ENCODE data around the gene FGD4. TPM values are rescaled to one million over a fixed set of nuclear protein-coding genes. Genes with fewer than 3 reads are reported as not detected.

FGD4 gene
- total RNA-seq, 1 experiment from 2014 or later: 30.5 TPM

DNA sequence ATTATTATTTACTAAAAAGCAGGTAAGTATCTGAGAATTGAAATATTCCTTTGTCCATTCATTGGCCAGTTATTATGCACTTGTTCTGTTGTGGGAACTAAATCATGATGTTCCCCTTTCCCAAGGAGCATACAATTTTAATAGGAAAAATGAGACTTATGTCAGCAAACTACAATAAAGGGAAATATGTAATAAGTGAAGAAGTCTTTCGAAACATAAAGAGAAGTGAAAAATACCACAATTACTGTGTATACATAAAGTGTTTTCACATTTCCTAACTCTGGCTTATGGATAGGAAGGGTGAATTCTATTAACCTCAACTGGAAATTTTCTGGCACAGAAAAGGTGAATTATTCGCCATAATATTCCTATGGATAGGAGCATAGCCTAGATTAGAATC, 201.3 kb downstream of the FGD4 start:
- in situ Hi-C loops (cut with HindIII; ENCODE audit: low pct_unique_long_range_greater_than_20kb, low sequenced_read_pairs): no loop called here
- no peak for DNase-seq (ENCODE audit: low read depth, low spot score)

- in situ Hi-C loops (cut with HindIII; ENCODE audit: low pct_unique_long_range_greater_than_20kb, low sequenced_read_pairs): no loop called here
- DNase-seq (ENCODE audit: low read depth, low spot score): peak; percentile 81
Observed at GRCh38 chr12:32603071-32603470, 203.7 kb downstream of the FGD4 start.

- in situ Hi-C loops (cut with HindIII; ENCODE audit: low pct_unique_long_range_greater_than_20kb, low sequenced_read_pairs): no loop called here
Observed at GRCh38 chr12:32603858-32604257, 204.5 kb downstream of the FGD4 start.

GRCh38 chr12:32604565-32604964, 205.2 kb downstream of the FGD4 start:
- in situ Hi-C loops (cut with HindIII; ENCODE audit: low pct_unique_long_range_greater_than_20kb, low sequenced_read_pairs): no loop called here
- DNase-seq (ENCODE audit: low read depth, low spot score): no peak

More at GRCh38 chr12:32603858-32604257, 204.5 kb downstream of the FGD4 start:
- DNase-seq (ENCODE audit: low read depth, low spot score): peak; percentile 89

DNA sequence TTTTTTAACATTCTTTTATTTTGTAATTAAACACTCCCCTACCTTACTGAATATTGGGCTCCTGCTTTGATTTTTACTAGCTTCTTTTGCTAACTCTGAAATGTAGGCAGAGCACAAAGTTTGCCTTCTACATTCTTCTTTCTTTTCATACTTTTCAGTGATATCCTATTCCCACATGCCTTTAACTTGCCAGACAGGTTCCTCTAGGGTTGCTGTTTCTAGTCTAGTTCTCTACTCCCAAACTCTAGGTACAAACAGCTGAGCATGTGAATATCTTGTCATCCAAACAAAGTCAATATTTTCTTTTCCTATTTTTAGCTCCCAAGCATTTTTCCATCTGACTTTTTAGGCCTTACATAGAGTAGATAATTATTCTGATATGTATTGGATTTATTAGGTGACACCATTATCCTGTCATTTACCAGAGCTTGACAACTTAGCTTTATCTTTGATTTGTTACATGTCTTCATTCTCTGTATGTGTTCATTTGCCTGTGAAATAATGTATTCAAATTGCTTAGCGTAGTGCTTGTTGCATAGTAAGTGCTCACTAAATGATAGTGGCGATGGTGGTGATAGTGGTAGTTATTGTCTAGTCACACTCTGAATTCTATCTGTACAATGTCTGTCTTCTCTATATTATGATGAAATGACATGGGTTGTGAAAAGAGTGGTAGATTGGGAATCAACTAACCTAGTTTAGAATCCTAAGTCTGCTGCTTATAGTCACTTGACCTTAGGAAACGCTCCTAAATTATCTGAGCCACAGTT, 206.2 kb downstream of the FGD4 start:
- DNase-seq (ENCODE audit: low read depth, low spot score): no peak
- in situ Hi-C loops (cut with HindIII; ENCODE audit: low pct_unique_long_range_greater_than_20kb, low sequenced_read_pairs): no loop called here

- in situ Hi-C loops (cut with HindIII; ENCODE audit: low pct_unique_long_range_greater_than_20kb, low sequenced_read_pairs): no loop called here
- no peak for DNase-seq (ENCODE audit: low read depth, low spot score)
Observed at GRCh38 chr12:32606443-32606842, 207.1 kb downstream of the FGD4 start.

DNA sequence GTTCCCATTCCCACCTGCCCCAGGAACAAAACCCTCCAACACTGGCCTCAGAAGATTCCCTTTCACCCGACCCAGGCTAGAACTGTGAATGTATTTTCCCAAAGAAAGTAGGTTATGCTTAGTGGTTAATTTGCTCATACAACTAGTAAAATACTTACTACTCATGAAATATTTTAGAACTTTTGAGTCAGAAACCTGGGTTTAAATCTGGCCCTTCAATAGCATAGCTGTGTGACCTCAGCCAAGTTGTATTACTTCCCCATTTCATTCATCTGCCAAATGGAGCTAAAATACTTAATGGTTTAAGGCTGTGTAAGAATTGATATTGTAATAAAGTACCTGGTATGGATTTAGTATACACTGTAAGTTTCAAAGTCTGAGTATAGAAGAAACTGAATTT, 210.6 kb downstream of the FGD4 start:
- in situ Hi-C loops (cut with HindIII; ENCODE audit: low pct_unique_long_range_greater_than_20kb, low sequenced_read_pairs): no loop called here

DNA sequence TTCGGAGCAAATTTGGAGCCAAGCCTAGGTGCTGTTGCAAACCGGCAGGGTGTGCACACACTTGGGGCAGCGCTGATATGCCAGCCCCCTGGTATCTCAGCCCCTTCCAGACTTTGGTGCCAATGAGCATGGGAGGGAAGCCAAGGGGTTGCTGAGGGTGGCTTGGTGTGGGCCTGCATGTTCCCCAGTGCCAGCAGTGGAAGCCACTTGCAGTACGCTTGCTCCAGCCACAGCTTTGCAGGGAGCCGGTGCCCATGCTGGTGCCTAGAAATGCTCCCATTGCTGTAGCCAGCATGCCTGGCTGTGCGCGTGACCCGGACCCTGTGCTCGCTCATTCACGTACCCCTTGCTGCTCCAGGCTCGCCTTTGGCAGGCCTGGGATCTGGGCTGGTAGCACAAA, 212.6 kb downstream of the FGD4 start:
- in situ Hi-C loops (cut with HindIII; ENCODE audit: low pct_unique_long_range_greater_than_20kb, low sequenced_read_pairs): no loop called here
- DNase-seq (ENCODE audit: low read depth, low spot score): no peak

More for the DNA sequence above, 210.6 kb downstream of the FGD4 start:
- no peak for DNase-seq (ENCODE audit: low read depth, low spot score)

DNA sequence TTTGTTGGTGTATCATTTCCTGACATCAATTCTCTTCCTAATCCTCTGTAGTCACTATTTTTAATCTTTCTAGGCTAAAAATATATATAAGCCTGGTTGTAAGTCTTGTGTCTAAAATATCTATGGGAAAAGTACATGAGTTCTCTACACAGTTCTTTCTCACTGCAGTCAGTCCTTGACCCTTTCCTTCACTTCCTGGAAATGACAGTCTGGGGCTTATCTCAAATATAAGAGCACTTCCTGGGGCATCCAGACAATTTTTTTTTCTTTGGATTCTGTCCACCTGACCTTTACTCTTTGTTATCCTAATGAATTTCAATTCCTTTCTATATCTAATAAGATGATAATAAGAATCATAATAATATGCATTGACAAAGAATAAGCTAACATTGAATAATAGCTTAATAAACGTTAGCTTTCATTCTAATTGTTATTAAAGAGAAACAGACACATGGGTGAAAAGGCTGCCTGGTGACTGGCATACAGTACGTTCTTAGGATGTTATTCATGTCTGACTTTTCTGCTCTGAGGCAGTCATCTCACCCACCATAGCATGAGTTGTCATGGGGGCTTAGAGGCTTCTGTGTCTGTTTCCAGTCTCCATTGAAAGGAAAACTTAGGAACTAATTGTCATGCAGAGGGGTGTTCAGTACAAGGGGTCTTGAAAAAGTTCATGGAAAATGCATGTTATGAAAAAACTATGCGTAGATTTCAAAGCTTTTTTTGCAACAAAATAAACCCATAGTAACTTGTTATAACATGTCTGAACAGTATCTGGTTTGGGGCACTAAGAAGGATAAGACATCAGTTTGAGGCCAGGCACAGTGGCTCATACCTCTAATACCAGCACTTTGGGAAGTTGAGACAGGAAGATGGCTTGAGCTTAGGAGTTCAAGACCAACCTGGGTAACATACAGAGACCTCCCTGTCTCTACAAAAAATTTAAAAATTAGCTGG, 213.6 kb downstream of the FGD4 start:
- DNase-seq (ENCODE audit: low read depth, low spot score): no peak
- in situ Hi-C loops (cut with HindIII; ENCODE audit: low pct_unique_long_range_greater_than_20kb, low sequenced_read_pairs): no loop called here

DNA sequence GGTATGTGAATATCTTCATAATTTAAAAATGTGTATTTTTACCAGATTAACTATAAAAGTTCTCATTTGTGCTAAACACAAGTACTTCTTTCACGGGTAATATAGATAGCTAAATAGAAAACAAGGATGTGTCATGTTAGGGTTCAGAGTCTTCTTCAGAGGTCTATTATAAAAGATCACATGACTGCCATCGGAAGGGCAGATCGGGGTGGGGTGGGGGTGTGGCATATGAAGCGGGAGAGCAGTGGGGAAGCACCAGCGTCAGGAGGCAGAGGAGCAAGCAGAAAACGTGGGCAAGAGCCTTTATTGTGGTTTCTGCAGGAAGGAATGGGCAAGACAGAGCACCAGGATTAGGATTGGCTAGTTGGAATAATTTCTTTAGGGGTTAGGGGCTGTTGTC, 216.1 kb downstream of the FGD4 start:
- in situ Hi-C loops (cut with HindIII; ENCODE audit: low pct_unique_long_range_greater_than_20kb, low sequenced_read_pairs): no loop called here
- no peak for DNase-seq (ENCODE audit: low read depth, low spot score)

- in situ Hi-C loops (cut with HindIII; ENCODE audit: low pct_unique_long_range_greater_than_20kb, low sequenced_read_pairs): no loop called here
- DNase-seq (ENCODE audit: low read depth, low spot score): no peak
Observed at GRCh38 chr12:32617534-32617933, 218.2 kb downstream of the FGD4 start.

DNA sequence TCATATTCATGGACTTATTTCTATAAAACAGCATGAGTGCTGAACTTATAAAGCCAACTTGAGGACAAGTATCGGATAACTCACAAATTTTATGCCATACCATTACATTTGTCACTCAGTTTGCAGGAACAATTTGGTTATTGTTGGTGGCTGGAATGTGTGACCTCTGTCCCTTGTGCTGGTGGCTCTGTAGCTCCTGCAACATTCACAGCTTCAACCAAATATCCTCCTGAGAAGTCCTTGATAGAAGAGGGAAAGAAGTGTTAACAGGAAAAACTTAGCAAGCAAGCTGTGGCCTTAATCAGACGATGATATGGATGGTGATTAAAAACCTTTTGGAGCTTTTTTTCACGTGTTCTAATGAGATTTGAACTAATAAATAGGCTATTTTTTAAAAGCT, 218.8 kb downstream of the FGD4 start:
- DNase-seq (ENCODE audit: low read depth, low spot score): no peak
- in situ Hi-C loops (cut with HindIII; ENCODE audit: low pct_unique_long_range_greater_than_20kb, low sequenced_read_pairs): no loop called here

DNA sequence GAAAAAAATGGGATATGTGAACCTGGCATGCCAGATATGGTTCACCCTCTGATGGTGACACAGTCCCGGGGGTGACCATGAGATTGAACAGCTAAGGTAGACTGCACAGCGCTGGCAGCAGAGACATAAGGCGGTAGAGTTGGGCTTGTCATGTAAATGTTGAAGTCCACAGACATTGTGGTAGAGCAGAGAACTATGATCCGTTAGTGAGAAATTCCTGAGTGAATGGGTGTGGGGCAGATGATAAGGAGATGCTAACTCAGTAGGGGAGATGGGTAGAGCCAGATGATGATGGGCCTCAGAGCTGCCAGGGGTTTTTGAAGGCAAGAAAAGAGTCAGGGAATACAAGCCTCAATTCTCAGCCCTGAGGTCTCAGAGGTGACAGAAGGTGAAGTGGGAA, 228.6 kb downstream of the FGD4 start:
- in situ Hi-C loops (cut with HindIII; ENCODE audit: low pct_unique_long_range_greater_than_20kb, low sequenced_read_pairs): no loop called here
- no peak for DNase-seq (ENCODE audit: low read depth, low spot score)

DNA sequence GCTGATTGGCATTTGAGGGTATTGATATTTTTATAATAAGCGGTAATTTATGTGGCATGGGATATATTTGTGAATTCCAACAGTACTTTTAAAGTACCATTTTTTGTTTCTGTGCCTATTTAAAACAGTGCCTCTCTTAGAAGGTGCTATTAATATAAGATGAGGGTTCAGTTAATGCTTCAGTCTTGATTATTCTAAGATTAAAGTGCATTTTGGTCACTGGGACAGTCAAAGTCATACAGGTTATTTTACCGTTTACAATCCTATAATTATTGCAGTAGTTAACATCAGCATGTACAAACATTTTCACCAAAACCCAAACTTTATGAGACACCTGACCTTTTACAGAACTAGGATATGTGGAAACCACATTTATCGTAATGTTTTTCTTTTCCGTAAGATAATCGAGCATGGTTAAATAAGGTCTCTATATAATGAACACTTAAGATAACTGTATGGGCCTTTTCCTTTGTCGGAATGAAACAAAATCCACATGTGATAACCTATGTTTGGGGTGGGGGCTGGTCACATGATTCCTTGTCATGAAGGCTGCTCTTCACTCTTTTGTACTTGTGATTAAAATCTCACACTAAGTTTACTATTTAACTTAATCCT, 242.0 kb downstream of the FGD4 start:
- in situ Hi-C loops (cut with HindIII; ENCODE audit: low pct_unique_long_range_greater_than_20kb, low sequenced_read_pairs): no loop called here
- no peak for DNase-seq (ENCODE audit: low read depth, low spot score)

DNA sequence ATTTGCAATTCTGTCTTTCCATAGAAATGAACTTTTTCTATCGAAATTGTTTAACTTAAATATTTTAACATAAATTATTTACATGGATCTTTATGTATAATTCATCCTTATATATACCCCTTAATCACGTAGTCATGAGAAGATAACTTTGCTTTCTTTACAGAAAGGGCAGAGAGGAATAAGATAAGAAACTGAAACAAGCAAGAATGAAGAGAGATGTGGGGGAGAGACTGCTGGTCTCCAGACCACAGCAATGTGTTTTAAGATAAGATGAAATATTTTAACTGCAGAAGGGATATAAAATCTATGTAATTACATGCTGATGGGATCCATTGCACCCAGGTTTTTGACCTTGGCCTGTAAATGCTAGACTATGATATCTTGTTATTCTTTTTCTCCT, 245.1 kb downstream of the FGD4 start:
- no peak for DNase-seq (ENCODE audit: low read depth, low spot score)
- in situ Hi-C loops (cut with HindIII; ENCODE audit: low pct_unique_long_range_greater_than_20kb, low sequenced_read_pairs): no loop called here

DNA sequence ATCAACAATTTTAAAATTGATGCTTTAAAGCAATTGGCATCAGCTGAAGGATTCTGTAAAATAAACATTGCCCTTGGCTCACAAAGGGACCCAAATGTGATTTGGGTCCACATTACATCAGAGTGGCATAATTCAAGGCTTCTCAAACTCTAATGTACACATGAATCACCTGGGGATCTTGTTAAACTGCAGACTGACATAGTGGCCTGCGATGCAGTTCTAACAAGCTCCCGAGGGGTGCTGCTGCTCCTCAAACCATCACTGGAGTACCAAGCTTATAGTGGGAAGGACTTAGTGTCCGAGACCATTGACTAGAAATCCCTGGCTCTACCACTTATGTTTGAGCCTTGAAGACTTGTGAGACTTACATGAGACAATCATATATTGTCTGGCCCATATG, 247.9 kb downstream of the FGD4 start:
- in situ Hi-C loops (cut with HindIII; ENCODE audit: low pct_unique_long_range_greater_than_20kb, low sequenced_read_pairs): no loop called here
- no peak for DNase-seq (ENCODE audit: low read depth, low spot score)

GRCh38 chr12:32650508-32650907, 251.2 kb downstream of the FGD4 start:
- in situ Hi-C loops (cut with HindIII; ENCODE audit: low pct_unique_long_range_greater_than_20kb, low sequenced_read_pairs): no loop called here
- no peak for DNase-seq (ENCODE audit: low read depth, low spot score)

Measured in SK-MEL-5 (cell line).